K562 (cell line): ENCODE measurements around the gene GKAP1. TPM values are rescaled to one million over a fixed set of nuclear protein-coding genes. Genes with fewer than 3 reads are reported as not detected.

Source experiments
- ATF2 ChIP-seq: sonication (generic); formaldehyde crosslinking; IDR thresholded peaks from 2 replicates; pipeline ENCODE4 v1.8.1; 2022; ENCODE audit warnings: missing genetic modification reagents
- CREB3L1 ChIP-seq: fragments of 450-650 bp; IDR thresholded peaks from 2 replicates; pipeline ENCODE4 v1.6.1; 2014; ENCODE audit warnings: low read depth, mild to moderate bottlenecking, moderate library complexity, borderline replicate concordance
- DIDO1 ChIP-seq: fragments of 450-650 bp; IDR thresholded peaks from 2 replicates; pipeline ENCODE4 v1.6.1; 2016; ENCODE audit warnings: low read depth, missing biosample characterization, missing genetic modification characterization
- EWSR1 ChIP-seq: fragments of 450-650 bp; IDR thresholded peaks from 2 replicates; pipeline ENCODE4 v1.6.1; 2018; ENCODE audit warnings: borderline replicate concordance, mild to moderate bottlenecking, low read depth, moderate library complexity; ENCODE audit not compliant: partially characterized antibody
- HIVEP1 ChIP-seq: fragments of 250-450 bp; sonication (Bioruptor Pico); IDR thresholded peaks from 2 replicates; pipeline ENCODE4 v1.4.0; 2020; ENCODE audit warnings: mild to moderate bottlenecking
- HNRNPUL1 ChIP-seq: fragments of 200-400 bp; formaldehyde crosslinking; IDR thresholded peaks from 2 replicates; pipeline ENCODE4 v1.6.1; 2017; ENCODE audit warnings: low read length
- KAT7 ChIP-seq: sonication (generic); formaldehyde crosslinking; IDR thresholded peaks from 2 replicates; pipeline ENCODE4 v1.8.0; 2022; ENCODE audit warnings: missing genetic modification reagents, mild to moderate bottlenecking, borderline replicate concordance
- NEUROD1 ChIP-seq: fragments of 150-350 bp; IDR thresholded peaks from 2 replicates; pipeline ENCODE4 v1.6.1; 2014; ENCODE audit warnings: borderline replicate concordance, low read length, low read depth; ENCODE audit not compliant: partially characterized antibody
- NONO ChIP-seq, 2 experiments: fragments of 200-400 bp in 1 of 2; fragments of 450-650 bp in 1 of 2; formaldehyde crosslinking in 1 of 2; IDR thresholded peaks; 2 replicates each; pipeline ENCODE4 v1.6.1; 2017; ENCODE audit warnings: low read depth in 2 of 2, mild to moderate bottlenecking in 2 of 2, moderate library complexity in 2 of 2, low read length in 1 of 2
- NR0B1 ChIP-seq: fragments of 450-650 bp; IDR thresholded peaks from one replicate; pipeline ENCODE4 v1.6.1; 2018; ENCODE audit warnings: mild to moderate bottlenecking, moderate library complexity; ENCODE audit not compliant: partially characterized antibody
- PHB2 ChIP-seq: fragments of 450-650 bp; IDR thresholded peaks from 2 replicates; pipeline ENCODE4 v1.6.1; 2017; ENCODE audit warnings: low read depth
- TAF1 ChIP-seq: IDR thresholded peaks from 2 replicates; pipeline ENCODE4 v1.6.1; 2011; ENCODE audit warnings: mild to moderate bottlenecking, low read length, moderate library complexity; ENCODE audit not compliant: insufficient read depth, control insufficient read depth, severe bottlenecking; ENCODE audit errors: extremely low read depth
- TAF9B ChIP-seq: fragments of 450-650 bp; IDR thresholded peaks from 2 replicates; pipeline ENCODE4 v1.6.1; 2018; ENCODE audit warnings: mild to moderate bottlenecking; ENCODE audit not compliant: partially characterized antibody
- USF1 ChIP-seq: sonication (generic); formaldehyde crosslinking; IDR thresholded peaks from 2 replicates; pipeline ENCODE4 v1.9.0; 2022; ENCODE audit warnings: mild to moderate bottlenecking, missing genetic modification reagents
- ZBTB34 ChIP-seq: fragments of 250-450 bp; sonication (Bioruptor Pico); IDR thresholded peaks from 2 replicates; pipeline ENCODE4 v1.8.0; 2021; ENCODE audit warnings: mild to moderate bottlenecking, moderate library complexity
- ZBTB7A ChIP-seq: IDR thresholded peaks from 2 replicates; pipeline ENCODE4 v1.6.1; 2011; ENCODE audit warnings: low read depth, mild to moderate bottlenecking, low read length, moderate library complexity, borderline replicate concordance; ENCODE audit not compliant: control insufficient read depth
- ZKSCAN8 ChIP-seq: fragments of 200-800 bp; sonication (Bioruptor generic); IDR thresholded peaks from 2 replicates; pipeline ENCODE4 v1.6.1; 2016; ENCODE audit warnings: missing genetic modification characterization, missing compliant biosample characterization
- ZNF589 ChIP-seq: fragments of 200-800 bp; sonication (Bioruptor generic); IDR thresholded peaks from 2 replicates; pipeline ENCODE4 v1.6.1; 2016; ENCODE audit warnings: low read depth, missing genetic modification characterization, missing compliant biosample characterization
- polyA plus RNA-seq, 8 experiments: library from polyadenylated mRNA; depleted of rRNA in 4 of 8; stranded (reverse) in 5 of 8; unstranded in 3 of 8; fragments of >200 nt; fragmentation: Nextera tagmentation in 2 of 8; fragmentation: Illumina TruSeq in 1 of 8; extraction: Ambion mirVana in 2 of 8; extraction: Trizol in 1 of 8; gene quantifications; 2 replicates each; pipeline versions ENCODE4 v1.2.1 to v1.2.3, GENCODE V29; 2011 to 2014; ENCODE audit warnings: inconsistent platforms in 1 of 8, missing spikeins in 1 of 8
- total RNA-seq, 7 experiments: library from RNA; depleted of rRNA in 6 of 7; stranded (reverse); fragments of >200 nt in 6 of 7; fragmentation: Illumina TruSeq in 2 of 7; extraction: Trizol in 2 of 7; gene quantifications; 2 replicates each; pipeline versions ENCODE4 v1.2.1 to v1.2.3, GENCODE V29; 2011 to 2021; ENCODE audit warnings: low replicate concordance in 1 of 7
- TF ChIP-seq, protein P1 (sequence below): fragments of 250-450 bp; sonication (Bioruptor Pico); IDR thresholded peaks from 2 replicates; pipeline ENCODE4 v1.8.0; 2021; ENCODE audit warnings: moderate library complexity, mild to moderate bottlenecking, inconsistent platforms

Gene GKAP1
- total and polyA plus RNA-seq, 9 of the 15 experiments (the other 6 are each of a cell fraction or from before 2014, with no cell fraction given): 1.0 to 3.8 (median 2.7) TPM

GRCh38 chr9:83707518-83707767 is 110.1 kb downstream of the GKAP1 start (continued):
- TF ChIP-seq PHB2: no peak
- no peak for TF ChIP-seq TAF9B
- TF ChIP-seq ZKSCAN8 (CRISPR knock-in tag): no peak
- TF ChIP-seq ZBTB7A: peak; percentile 4; the same call in 1 of the 2 replicates
- TF ChIP-seq TAF1: peak; percentile 12
- TF ChIP-seq USF1 (CRISPR knock-in tag): no peak
- TF ChIP-seq ZBTB34 (CRISPR knock-in tag): no peak
- no peak for TF ChIP-seq NR0B1
- no peak for TF ChIP-seq NEUROD1
- no peak for TF ChIP-seq KAT7 (CRISPR knock-in tag)
- TF ChIP-seq EWSR1: no peak
- no peak for TF ChIP-seq HIVEP1 (CRISPR knock-in tag)
- no peak for TF ChIP-seq HNRNPUL1
- no peak for TF ChIP-seq ATF2 (CRISPR knock-in tag)
- TF ChIP-seq DIDO1: no peak
- TF ChIP-seq, protein P1, sequence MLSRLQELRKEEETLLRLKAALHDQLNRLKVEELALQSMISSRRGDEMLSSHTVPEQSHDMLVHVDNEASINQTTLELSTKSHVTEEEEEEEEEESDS (CRISPR knock-in tag): no peak
- no peak for TF ChIP-seq CREB3L1
- TF ChIP-seq NONO (IDR thresholded peaks at IDR 0.05; ENCODE audit: low read depth in 2 of 2, low read length in 1 of 2): no peak
- 0 out of 2 replicates have a peak, but pooled peaks have one; percentile 7 for TF ChIP-seq ZNF589 (CRISPR knock-in tag)
